IMR-90 (cell line): ENCODE data around the gene SLC35D1. TPM values are rescaled to one million over a fixed set of nuclear protein-coding genes. Genes with fewer than 3 reads are reported as not detected.

Source experiments
- ATAC-seq: fragments of 200-7000 bp; cut with Tn5 transposase; 2 replicates; pipeline ENCODE4 v1.9.1; 2020; ENCODE audit warnings: low read depth, mild to moderate bottlenecking, moderate library complexity
- Bru-seq: library from RNA; stranded (reverse); fragments of 400-500 nt; gene quantifications from one replicate; lab custom pipeline; 2021; lab: Mats Ljungman, UMichigan
- BruChase-seq, 2 experiments: library from RNA; stranded (reverse); fragments of 400-500 nt; gene quantifications; one replicate each; lab custom pipeline; 2021; lab: Mats Ljungman, UMichigan
- BruUV-seq: library from RNA; stranded (reverse); fragments of 400-500 nt; replicated peaks from 2 replicates; lab custom pipeline; 2021; lab: Mats Ljungman, UMichigan
- CTCF ChIA-PET: fragments of 300-600 bp; formaldehyde crosslinking; extraction: SDS; loops from one replicate; lab custom pipeline; 2021; ENCODE audit warnings: antibody characterized with exemption; lab: Yijun Ruan, JAX
- POLR2A ChIA-PET: fragments of 300-600 bp; sonication (Branson Sonifier 250); formaldehyde crosslinking; loops from one replicate; lab custom pipeline; 2022; ENCODE audit warnings: antibody characterized with exemption; ENCODE audit not compliant: unreplicated experiment; lab: Charles Lee
- DNase-seq: peaks from one replicate; pipeline ENCODE4 v3.0.0; 2013
- H2AFZ ChIP-seq: replicated peaks from 2 replicates; pipeline ENCODE3; 2013; ENCODE audit warnings: low read length, mild to moderate bottlenecking; ENCODE audit not compliant: poor library complexity
- H2AK5ac ChIP-seq: 2 replicates; pipeline ENCODE4 v1.6.1; 2013; ENCODE audit warnings: low read depth, low read length, inconsistent platforms
- H2AK9ac ChIP-seq: replicated peaks from 2 replicates; pipeline ENCODE3; 2013; ENCODE audit warnings: mild to moderate bottlenecking, low read depth, low read length, moderate library complexity; ENCODE audit not compliant: poor library complexity
- H2BK120ac ChIP-seq: 2 replicates; pipeline ENCODE4 v1.6.1; 2013; ENCODE audit warnings: low read depth, low read length, inconsistent platforms
- H2BK15ac ChIP-seq: 3 replicates; pipeline ENCODE4 v1.6.1; 2013; ENCODE audit warnings: low read depth, low read length, inconsistent platforms
- H2BK20ac ChIP-seq: 2 replicates; pipeline ENCODE4 v1.6.1; 2013; ENCODE audit warnings: low read depth, mild to moderate bottlenecking, inconsistent platforms, low read length, moderate library complexity
- H2BK5ac ChIP-seq: 2 replicates; pipeline ENCODE4 v1.6.1; 2013; ENCODE audit warnings: mild to moderate bottlenecking, low read depth, low read length, inconsistent platforms; ENCODE audit not compliant: poor library complexity, severe bottlenecking
- H3K14ac ChIP-seq: replicated peaks from 2 replicates; pipeline ENCODE4 v1.6.1; 2013; ENCODE audit warnings: low read depth, low read length, inconsistent platforms
- H3K18ac ChIP-seq: 2 replicates; pipeline ENCODE4 v1.6.1; 2013; ENCODE audit warnings: low read depth, low read length, control low read depth
- H3K23ac ChIP-seq: 2 replicates; pipeline ENCODE4 v1.6.1; 2013; ENCODE audit warnings: low read depth, low read length, inconsistent platforms
- H3K27ac ChIP-seq: 2 replicates; pipeline ENCODE4 v1.5.1; 2013; ENCODE audit warnings: mild to moderate bottlenecking, control low read depth, low read length; ENCODE audit not compliant: insufficient read depth
- H3K27me3 ChIP-seq: 2 replicates; pipeline ENCODE4 v1.6.1; 2013; ENCODE audit warnings: low read length; ENCODE audit not compliant: control insufficient read depth, insufficient read depth
- H3K36me3 ChIP-seq: 2 replicates; pipeline ENCODE4 v1.6.1; 2013; ENCODE audit warnings: low read length, mixed read lengths; ENCODE audit not compliant: control insufficient read depth, insufficient read depth
- H3K4ac ChIP-seq: 2 replicates; pipeline ENCODE4 v1.6.1; 2013; ENCODE audit warnings: low read depth, low read length, inconsistent platforms
- H3K4me1 ChIP-seq: 2 replicates; pipeline ENCODE4 v1.6.1; 2013; ENCODE audit warnings: low read length, mixed read lengths; ENCODE audit not compliant: control insufficient read depth, insufficient read depth
- H3K4me2 ChIP-seq: 2 replicates; pipeline ENCODE4 v1.6.1; 2013; ENCODE audit warnings: low read depth, mild to moderate bottlenecking, control low read depth, low read length, moderate library complexity
- H3K4me3 ChIP-seq: 2 replicates; pipeline ENCODE4 v1.5.1; 2013; ENCODE audit warnings: low read depth, mild to moderate bottlenecking, control low read depth, low read length, moderate library complexity; ENCODE audit not compliant: insufficient read depth
- H3K56ac ChIP-seq: 2 replicates; pipeline ENCODE4 v1.6.1; 2013; ENCODE audit warnings: low read length, inconsistent platforms; ENCODE audit not compliant: insufficient read depth; ENCODE audit errors: extremely low read depth
- H3K79me1 ChIP-seq, 2 experiments: 2 replicates each; pipeline ENCODE4 v1.6.1; 2013; ENCODE audit warnings: low read length in 2 of 2, inconsistent platforms in 1 of 2, low read depth in 1 of 2
- H3K9ac ChIP-seq: 2 replicates; pipeline ENCODE4 v1.6.1; 2013; ENCODE audit warnings: low read depth, low read length, control low read depth
- H3K9me1 ChIP-seq: 2 replicates; pipeline ENCODE4 v1.6.1; 2013; ENCODE audit warnings: low read length, inconsistent platforms; ENCODE audit not compliant: insufficient read depth
- H3K9me3 ChIP-seq: 2 replicates; pipeline ENCODE4 v1.6.1; 2013; ENCODE audit warnings: low read length; ENCODE audit not compliant: control insufficient read depth, insufficient read depth
- H4K20me1 ChIP-seq: 2 replicates; pipeline ENCODE4 v1.6.1; 2013; ENCODE audit warnings: low read length, inconsistent platforms; ENCODE audit not compliant: insufficient read depth
- H4K5ac ChIP-seq: 2 replicates; pipeline ENCODE4 v1.6.1; 2013; ENCODE audit warnings: mild to moderate bottlenecking, low read depth, low read length, control low read depth
- H4K8ac ChIP-seq, 2 experiments: 2 replicates each; pipeline ENCODE4 v1.6.1; 2013; ENCODE audit warnings: low read depth in 2 of 2, low read length in 2 of 2, control low read depth in 1 of 2, inconsistent platforms in 1 of 2
- H4K91ac ChIP-seq: 2 replicates; pipeline ENCODE4 v1.6.1; 2013; ENCODE audit warnings: low read depth, low read length, inconsistent platforms; ENCODE audit not compliant: insufficient read depth
- CEBPB ChIP-seq: IDR thresholded peaks from 2 replicates; pipeline ENCODE4 v1.6.1; 2012; ENCODE audit warnings: low read depth, low read length, improper control_type of control experiment
- MAFK ChIP-seq: IDR thresholded peaks from 2 replicates; pipeline ENCODE4 v1.6.1; 2012; ENCODE audit warnings: low read depth, low read length, improper control_type of control experiment
- MXI1 ChIP-seq: IDR thresholded peaks from 2 replicates; pipeline ENCODE4 v1.6.1; 2012; ENCODE audit warnings: low read depth, mild to moderate bottlenecking, low read length, moderate library complexity, borderline replicate concordance
- POLR2A ChIP-seq: IDR thresholded peaks from 2 replicates; pipeline ENCODE4 v1.6.1; 2012; ENCODE audit warnings: mild to moderate bottlenecking, low read depth, low read length
- RCOR1 ChIP-seq: IDR thresholded peaks from 2 replicates; pipeline ENCODE4 v1.6.1; 2012; ENCODE audit warnings: mild to moderate bottlenecking, low read length, improper control_type of control experiment; ENCODE audit not compliant: insufficient replicate concordance
- RFX5 ChIP-seq: IDR thresholded peaks from 2 replicates; pipeline ENCODE4 v1.8.0; 2012; ENCODE audit warnings: low read depth, mild to moderate bottlenecking, low read length, moderate library complexity
- SMC3 ChIP-seq: fragments of 150-350 bp; IDR thresholded peaks from 2 replicates; pipeline ENCODE4 v1.6.1; 2016; ENCODE audit warnings: low read depth, mild to moderate bottlenecking, antibody characterized with exemption, low read length, moderate library complexity
- WGBS, 2 experiments: methylation state at CpG; one replicate each; pipeline versions ENCODE4 v1.1.5 to v1.1.7; 2013; ENCODE audit warnings: missing lambda C conversion rate in 2 of 2; ENCODE audit not compliant: insufficient read length in 1 of 2; ENCODE audit errors: extremely low coverage in 2 of 2; 5-methylcytosine and 5-hydroxymethylcytosine counted together
- dilution Hi-C: fragments of 300-500 bp; cut with HindIII; formaldehyde crosslinking; loops from one replicate; pipeline ENCODE4 v1.14.3; 2018; ENCODE audit warnings: low sequenced_read_pairs; ENCODE audit not compliant: unreplicated experiment
- in situ Hi-C: fragments of 300-500 bp; cut with MboI; formaldehyde crosslinking; loops from 3 replicates; pipeline ENCODE4 v1.14.3; 2019; ENCODE audit warnings: low sequenced_read_pairs, inconsistent platforms, mixed read lengths
- intact Hi-C: fragments of 100-400 bp; cut with micrococcal nuclease; formaldehyde crosslinking; loops from 2 replicates; pipeline ENCODE4 v1.10.0; 2022
- long read RNA-seq: library from polyadenylated mRNA; unstranded; transcript quantifications from one replicate; pipeline ENCODE4 v2.0.0, GENCODE V29; 2021; ENCODE audit not compliant: unreplicated experiment
- polyA plus RNA-seq, 3 experiments: library from polyadenylated mRNA; depleted of rRNA; stranded (reverse); fragments of >200 nt; gene quantifications; 2 replicates each; pipeline ENCODE4 v1.2.3, GENCODE V29; 2012; ENCODE audit warnings: low replicate concordance in 1 of 3
- total RNA-seq: library from RNA; depleted of rRNA; stranded (reverse); fragments of >200 nt; gene quantifications from 2 replicates; pipeline ENCODE4 v1.2.3, GENCODE V29; 2012; rRNA removed

SLC35D1 gene
- 16.3 and 23.1 TPM in 2 replicates for total RNA-seq
- polyA plus RNA-seq (2012; rRNA removed) = 6.0 and 7.2 TPM in 2 replicates
- 1.6 and 1.7 TPM in 2 replicates for polyA plus RNA-seq (2012; cell fraction: cytosol; rRNA removed)
- 1.2 and 9.4 TPM in 2 replicates for polyA plus RNA-seq (2012; cell fraction: nucleus; rRNA removed; ENCODE audit: low replicate concordance)
- Bru-seq, nascent RNA = percentile 91 among the genes with signal in this experiment
- BruChase-seq, experiment 1, labeled RNA remaining after a 6-hour chase = percentile 86 among the genes with signal in this experiment
- percentile 92 among the genes with signal in this experiment for BruChase-seq, experiment 2, labeled RNA remaining after a 2-hour chase
- long read RNA-seq, full-length matches to known transcripts = 3 of 9 reads
- long read RNA-seq, partial matches to known transcripts = 2 of 9 reads
- long read RNA-seq, other reads (novel, unspliced or antisense) = 4 of 9 reads

GRCh38 chr1:67053785-67054772, at the start of gene SLC35D1:
Gene SLC35D1 (minus strand): TSS chr1:67054148. CDS start chr1:67054013, 135 bp downstream.
- peak within 1 kb of the TSS; percentile 93 for H3K9ac ChIP-seq
- intact Hi-C loops (loop anchor here (1.0 to 5.0 kb wide), 2 partner anchors 95 to 158 kb away; no protein-coding TSS in a partner anchor), in situ Hi-C loops (no loop called here), dilution Hi-C loops (no loop called here)
- peak within 1 kb of the TSS; percentile 90 for H3K27ac ChIP-seq
- H2BK120ac ChIP-seq = peak within 1 kb of the TSS; percentile 90
- H3K14ac ChIP-seq = peak within 1 kb of the TSS; percentile 93
- ChIA-PET POLR2A (interaction anchor here (1.1 kb wide), 1 partner anchor 15 kb away, joined by 3 read pairs; no protein-coding TSS in a partner anchor), CTCF (interaction anchor here (0.8 to 1.4 kb wide), 2 partner anchors 58 to 95 kb away, joined by 4 read pairs; no protein-coding TSS in a partner anchor)
- peak within 1 kb of the TSS; percentile 99 for H3K4me2 ChIP-seq
- TF ChIP-seq RFX5 = no peak
- TF ChIP-seq POLR2A = peak; percentile 82
- TF ChIP-seq SMC3 = no peak
- TF ChIP-seq MAFK = no peak
- TF ChIP-seq MXI1 = peak; percentile 16; the same call in 1 of the 2 replicates
- TF ChIP-seq RCOR1 = no peak
- peak; percentile 88 for TF ChIP-seq CEBPB
- peak within 1 kb of the TSS; percentile 90 for H3K23ac ChIP-seq
- H4K20me1 ChIP-seq = no peaks in the 10 kb centered on the region
- no peaks in the 10 kb centered on the region for H3K36me3 ChIP-seq
- peak within 1 kb of the TSS; percentile 94 for H3K18ac ChIP-seq
- peak within 1 kb of the TSS; percentile 95 for H3K4ac ChIP-seq
- H3K79me1 ChIP-seq = peaks cover 14 to 32% of the 10 kb centered on the region in 2 experiments
- H3K9me1 ChIP-seq = peaks cover 10% of the 10 kb centered on the region
- peak within 1 kb of the TSS; percentile 92 for H4K91ac ChIP-seq
- WGBS, 2 experiments = 0% methylated on average over 21 of the region's 73 CpGs; no CpG with 5 or more reads in 1 of the 2 experiments
- H2AFZ ChIP-seq = peak within 1 kb of the TSS; percentile 98
- peak within 1 kb of the TSS; percentile 87 for H2AK9ac ChIP-seq
- H3K4me1 ChIP-seq = peaks cover 8% of the 10 kb centered on the region
- peak within 1 kb of the TSS; percentile 54 for H2BK20ac ChIP-seq
- H2BK15ac ChIP-seq = peak within 1 kb of the TSS; percentile 66; the same call in 1 of the 3 replicates
- H3K27me3 ChIP-seq = no peaks in the 10 kb centered on the region
- peak within 1 kb of the TSS; percentile 92 for H4K5ac ChIP-seq
- H2AK5ac ChIP-seq = peak within 1 kb of the TSS; percentile 63
- H4K8ac ChIP-seq = peak within 1 kb of the TSS; percentile 76 to 99; a peak in 3 of 4 replicates
- peak within 1 kb of the TSS; percentile 95 for H3K56ac ChIP-seq
- no peaks in the 10 kb centered on the region for H3K9me3 ChIP-seq
- ATAC-seq = peak; percentile 74
- peak; percentile 53 for DNase-seq
- peak within 1 kb of the TSS; percentile 92 for H2BK5ac ChIP-seq
- no TSS peak for BruUV-seq
- H3K4me3 ChIP-seq = peak within 1 kb of the TSS; percentile 93
